ENCODE data around the gene EVC2. TPM values are rescaled to one million over a fixed set of nuclear protein-coding genes. Genes with fewer than 3 reads are reported as not detected.

Gene EVC2
- total and polyA plus RNA-seq, 7 donors = 0.60 to 14.7 (median 8.6) TPM; not detected in 1

- no peak for DNase-seq
- TF ChIP-seq POLR2AphosphoS5 (IDR thresholded peaks at IDR 0.05) = no peak
- no peak for TF ChIP-seq EP300 (IDR thresholded peaks at IDR 0.05)
- TF ChIP-seq CTCF (IDR thresholded peaks at IDR 0.05) = no peak
- Histone ChIP-seq H3K4me3 (no peak overlapping the region), H3K4me1 (no peaks in the 10 kb centered on the region), H3K27ac (no peak overlapping the region), H3K27me3 (no peaks in the 10 kb centered on the region), H3K36me3 (peaks cover 0 to 7% (median 2%) of the 10 kb centered on the region in 4 donors), H3K9me3 (no peaks in the 10 kb centered on the region)
- 51 to 75% methylated on average over 5 of the region's 5 CpGs for WGBS, 2 donors
- intact Hi-C loops (cut with DNase I) = no loop called here
Observed at GRCh38 chr4:5544762-5545161, 163.6 kb downstream of the EVC2 start.

GRCh38 chr4:5543681-5544080 lies 164.7 kb downstream of the EVC2 start:
- Histone ChIP-seq H3K9me3 (no peaks in the 10 kb centered on the region), H3K4me1 (no peaks in the 10 kb centered on the region), H3K27me3 (no peaks in the 10 kb centered on the region), H3K4me3 (no peak overlapping the region), H3K36me3 (peaks cover 0 to 7% (median 2%) of the 10 kb centered on the region in 4 donors), H3K27ac (no peak overlapping the region)
- TF ChIP-seq CTCF (IDR thresholded peaks at IDR 0.05) (no peak), EP300 (IDR thresholded peaks at IDR 0.05) (no peak), POLR2AphosphoS5 (IDR thresholded peaks at IDR 0.05) (no peak), POLR2A (IDR thresholded peaks at IDR 0.05) (no peak)
- DNase-seq = no peak
- intact Hi-C loops (cut with DNase I) = no loop called here
- 84 to 90% methylated on average over 8 of the region's 8 CpGs for WGBS, 2 donors

GRCh38 chr4:5541169-5541568 lies 167.2 kb downstream of the EVC2 start:
- TF ChIP-seq CTCF (IDR thresholded peaks at IDR 0.05) = no peak
- no peak overlapping the region for H3K27ac ChIP-seq
- H3K9me3 ChIP-seq = no peaks in the 10 kb centered on the region
- H3K4me3 ChIP-seq = no peak overlapping the region
- H3K36me3 ChIP-seq = no peaks in the 10 kb centered on the region
- no peaks in the 10 kb centered on the region for H3K27me3 ChIP-seq
- DNase-seq = no peak
- WGBS, 2 donors = 86 to 87% methylated on average over 10 of the region's 10 CpGs
- no peaks in the 10 kb centered on the region for H3K4me1 ChIP-seq
- intact Hi-C loops (cut with DNase I) = no loop called here

GRCh38 chr4:5539584-5539983 lies 168.8 kb downstream of the EVC2 start:
- intact Hi-C loops (cut with DNase I) = no loop called here
- H3K4me1 ChIP-seq = no peaks in the 10 kb centered on the region
- 50 to 78% methylated on average over 2 of the region's 2 CpGs for WGBS, 2 donors

More at GRCh38 chr4:5539584-5539983, 168.8 kb downstream of the EVC2 start:
- no peaks in the 10 kb centered on the region for H3K27me3 ChIP-seq
- no peak overlapping the region for H3K27ac ChIP-seq
- H3K36me3 ChIP-seq = no peaks in the 10 kb centered on the region
- H3K9me3 ChIP-seq = no peaks in the 10 kb centered on the region
- H3K4me3 ChIP-seq = no peak overlapping the region
- no peak for TF ChIP-seq POLR2A (IDR thresholded peaks at IDR 0.05)
- no peak for TF ChIP-seq POLR2AphosphoS5 (IDR thresholded peaks at IDR 0.05)
- TF ChIP-seq CTCF (IDR thresholded peaks at IDR 0.05) = no peak
- no peak for DNase-seq

Measured in sigmoid colon (tissue), 7 donors.